ENCODE measurements around the gene ST6GALNAC5.
"Not testable (repeated sequence)": the region's sequence is repeated elsewhere in the genome, so short reads cannot be mapped to it uniquely, and the experiment has no call there.

Gene ST6GALNAC5

DNA sequence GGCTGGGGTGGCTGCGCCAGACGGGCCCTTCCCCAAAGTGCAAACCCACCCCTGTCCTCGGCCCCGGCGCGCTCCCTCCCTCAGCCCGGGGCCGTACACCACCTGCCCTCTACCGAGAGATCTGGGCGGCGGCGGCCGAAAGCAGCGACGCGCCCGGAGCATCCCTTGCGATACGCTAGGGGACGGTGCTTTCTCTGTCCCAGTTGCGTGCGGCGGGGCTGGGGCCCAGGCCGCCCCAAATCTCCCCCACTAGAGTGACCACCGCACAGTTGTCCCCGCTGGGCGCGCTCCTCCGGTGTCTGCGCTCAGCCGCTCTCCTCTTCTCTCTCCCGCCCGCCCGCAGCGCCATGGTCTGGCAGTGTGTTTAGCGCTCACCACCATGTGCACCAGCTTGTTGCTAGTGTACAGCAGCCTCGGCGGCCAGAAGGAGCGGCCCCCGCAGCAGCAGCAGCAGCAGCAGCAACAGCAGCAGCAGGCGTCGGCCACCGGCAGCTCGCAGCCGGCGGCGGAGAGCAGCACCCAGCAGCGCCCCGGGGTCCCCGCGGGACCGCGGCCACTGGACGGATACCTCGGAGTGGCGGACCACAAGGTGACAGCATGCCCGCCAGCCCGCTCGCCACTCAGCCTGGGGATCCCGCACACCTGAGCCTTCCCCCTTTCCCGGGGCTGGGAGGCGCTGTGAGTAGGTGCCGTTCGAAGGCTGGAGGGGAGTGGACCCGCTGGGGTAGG, 1.0 kb downstream of the ST6GALNAC5 start:
- peak; percentile 87 for DNase-seq

DNA sequence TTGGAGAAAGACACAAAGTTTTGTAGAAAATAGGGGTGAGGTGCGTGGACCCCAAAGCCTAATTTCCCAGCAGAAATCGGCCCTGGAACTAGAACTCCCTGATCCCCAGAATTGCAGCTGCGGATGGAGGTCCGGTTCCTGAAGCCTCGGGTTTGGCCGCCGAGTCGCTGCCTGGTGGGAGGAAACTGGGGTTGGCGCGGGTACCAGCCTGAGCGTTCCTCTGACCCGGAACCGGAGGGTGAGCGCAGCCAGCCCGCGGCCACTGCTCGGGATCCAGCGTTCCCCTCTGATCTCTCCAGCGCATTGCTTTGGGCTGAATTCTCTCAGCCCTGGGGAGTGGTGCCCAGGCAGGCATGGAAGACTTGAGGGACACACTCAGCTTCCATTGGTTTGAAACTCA, 1.6 kb downstream of the ST6GALNAC5 start:
- no peak for DNase-seq

DNA sequence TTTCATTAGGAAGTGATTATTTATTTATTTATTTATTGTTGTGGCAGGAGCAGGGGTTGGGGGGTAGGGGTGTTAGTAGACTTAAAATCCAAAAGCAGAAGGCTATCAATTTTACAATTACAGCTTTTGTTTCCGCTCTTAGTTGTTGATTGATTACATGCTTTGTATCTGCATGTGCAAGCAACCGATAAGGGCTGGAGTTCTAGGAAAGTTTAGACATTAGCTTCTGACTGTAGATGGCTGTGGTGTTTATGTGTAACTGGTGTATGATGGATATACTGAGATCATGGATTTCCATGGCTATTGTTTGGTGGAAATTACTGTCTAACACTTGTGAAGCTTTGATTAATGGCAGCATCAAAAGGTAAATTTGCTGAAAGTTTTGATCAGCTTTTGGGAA, 2.8 kb downstream of the ST6GALNAC5 start:
- DNase-seq: no peak

DNA sequence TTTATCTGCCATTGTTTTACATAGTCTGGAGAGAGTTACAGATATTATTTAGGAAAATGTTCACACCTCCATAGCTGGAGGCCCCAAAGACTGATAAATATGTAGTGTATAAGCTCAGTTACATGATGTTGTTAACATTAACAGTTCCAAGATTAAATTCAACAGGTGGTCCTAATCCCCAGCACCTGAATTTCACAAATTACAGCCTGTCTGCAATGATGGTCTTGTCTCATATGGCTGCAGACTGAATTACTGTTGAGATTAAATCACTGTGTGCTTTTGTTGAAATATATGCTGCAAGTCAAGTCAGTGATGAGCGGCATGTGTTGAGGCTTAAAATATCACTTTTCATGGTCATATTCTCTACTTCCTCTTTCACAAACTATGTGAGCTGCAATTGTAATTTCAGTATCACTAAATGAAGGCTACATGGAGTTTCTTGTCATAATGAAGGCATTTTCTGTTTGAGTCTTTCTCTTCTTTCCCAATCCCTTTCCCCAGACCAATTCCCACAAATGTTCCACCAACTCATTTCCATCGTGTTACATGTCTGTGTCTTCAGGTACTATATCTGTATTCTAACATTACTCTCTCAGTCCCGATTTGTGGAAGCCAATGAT, 4.2 kb downstream of the ST6GALNAC5 start:
- no peak for DNase-seq

DNA sequence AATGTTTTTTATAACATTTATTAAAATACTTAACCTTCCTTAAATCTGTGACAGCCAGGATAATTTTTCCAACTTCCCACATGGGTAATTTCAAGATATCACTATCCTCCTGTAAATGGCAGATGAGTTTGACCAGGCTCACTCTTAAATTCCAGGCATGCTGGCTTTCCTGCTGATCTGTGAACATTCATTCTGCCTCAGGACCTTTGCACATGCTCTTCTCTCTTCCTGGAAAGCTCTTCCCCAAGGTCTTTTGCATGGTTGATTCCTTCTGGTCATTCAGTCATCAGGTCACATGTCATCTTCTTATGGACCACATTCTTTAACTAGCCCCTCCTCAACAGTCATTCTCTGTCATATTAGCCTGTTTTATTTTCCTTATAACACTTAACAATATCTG, 5.7 kb downstream of the ST6GALNAC5 start:
- DNase-seq: no peak

DNA sequence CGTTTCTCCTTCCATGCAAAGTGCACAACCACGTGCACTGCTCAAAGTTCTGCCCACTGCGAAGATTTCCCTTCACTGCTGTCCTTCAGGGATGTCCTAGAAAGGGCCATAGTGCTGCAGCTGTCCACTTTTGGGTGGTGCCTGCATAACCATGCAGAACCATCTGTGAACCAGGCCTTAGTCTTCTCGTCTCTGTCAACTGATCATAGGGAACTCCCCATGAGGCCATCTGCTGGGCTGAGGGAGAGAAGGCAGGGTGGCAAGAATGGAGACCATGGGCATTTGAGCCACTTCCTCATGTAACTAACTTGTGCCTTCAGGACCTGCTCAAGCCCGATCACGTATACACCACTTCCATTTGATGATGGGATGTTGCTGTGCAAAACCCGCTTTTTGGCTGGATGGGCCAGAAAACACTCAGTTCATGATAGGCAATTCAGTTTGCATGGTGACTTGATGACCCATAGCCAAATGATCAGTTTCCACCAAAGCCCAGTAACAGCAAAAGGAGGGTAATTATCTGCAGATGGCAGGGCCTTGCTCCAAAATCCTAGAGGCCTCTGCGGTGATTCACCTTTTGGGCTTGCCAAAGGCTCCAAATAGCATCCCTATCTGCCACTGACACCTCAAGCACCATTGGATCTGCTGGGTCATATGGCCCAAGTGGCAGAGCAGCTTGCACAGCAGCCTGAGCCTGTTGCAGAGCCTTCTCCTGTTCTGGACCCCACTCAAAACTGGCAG, 9.5 kb downstream of the ST6GALNAC5 start:
- DNase-seq: no peak

DNA sequence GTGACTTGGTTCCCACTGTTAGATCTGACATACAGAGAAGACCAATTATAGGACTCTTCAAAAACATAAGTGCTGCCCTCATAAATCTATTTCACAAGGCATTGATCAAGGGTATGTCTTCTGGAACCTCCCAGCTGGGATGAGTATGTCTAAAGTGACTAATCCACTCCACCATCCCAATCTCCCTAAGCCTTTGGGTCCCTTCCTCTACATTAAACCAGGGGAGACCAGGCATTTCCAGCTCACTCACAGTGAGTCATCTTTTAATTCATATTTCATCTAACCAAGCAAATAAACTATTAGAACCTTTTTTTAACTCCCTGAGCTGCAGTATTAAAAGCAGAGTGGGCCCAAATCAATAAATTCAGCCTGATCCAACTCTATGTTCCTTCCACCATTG, 11.7 kb downstream of the ST6GALNAC5 start:
- not testable (repeated sequence) for DNase-seq

DNA sequence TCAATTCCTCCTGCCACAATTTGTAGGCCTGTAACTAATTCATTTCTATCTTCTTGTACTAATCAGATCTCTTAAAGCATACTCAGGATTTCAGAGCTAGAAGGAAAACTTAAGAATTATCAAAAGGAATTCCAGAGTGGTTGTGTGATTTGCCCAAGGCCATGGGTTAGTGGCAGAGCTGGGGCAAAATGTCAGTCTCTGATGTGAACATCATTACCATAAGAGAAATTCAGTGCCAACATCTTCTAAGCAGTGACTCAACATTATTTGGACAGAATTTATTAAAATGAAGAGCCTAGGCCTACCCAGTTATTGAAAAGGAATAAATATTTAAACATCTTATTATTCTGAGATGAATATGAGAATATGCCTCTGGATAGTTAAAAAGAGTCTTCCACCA, 14.5 kb downstream of the ST6GALNAC5 start:
- DNase-seq: no peak

DNA sequence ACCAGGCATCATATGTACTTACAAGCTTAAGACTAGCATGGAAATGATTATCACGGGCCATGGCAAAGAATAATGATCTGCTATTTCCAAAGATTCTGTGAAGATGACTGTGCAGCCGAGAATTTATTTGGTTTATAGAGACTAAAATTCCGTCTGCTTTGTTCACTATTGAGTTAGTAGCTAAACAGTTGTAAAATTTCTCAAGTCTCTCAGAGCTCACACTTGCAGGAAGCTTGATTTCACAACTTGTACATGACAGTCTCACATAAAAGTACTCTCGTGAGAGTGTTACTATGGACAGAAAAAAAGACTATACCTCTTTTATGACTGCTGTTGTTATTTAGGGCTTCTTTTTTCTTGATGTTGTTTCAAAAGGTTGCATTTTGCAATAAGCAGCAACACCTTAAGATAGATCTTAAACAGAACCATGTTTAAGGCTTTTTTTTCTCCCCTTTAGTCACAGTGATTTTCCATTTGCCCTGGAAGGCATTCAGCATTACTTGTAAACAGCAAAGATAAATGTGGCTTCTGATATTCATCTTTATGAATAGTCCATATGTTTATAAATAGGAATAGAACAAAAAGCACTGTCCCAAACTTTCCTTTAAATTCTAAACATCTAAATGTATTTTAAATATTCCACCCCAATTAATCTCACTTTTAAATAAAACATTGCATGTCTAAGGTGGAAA, 24.8 kb downstream of the ST6GALNAC5 start:
- no peak for DNase-seq

DNA sequence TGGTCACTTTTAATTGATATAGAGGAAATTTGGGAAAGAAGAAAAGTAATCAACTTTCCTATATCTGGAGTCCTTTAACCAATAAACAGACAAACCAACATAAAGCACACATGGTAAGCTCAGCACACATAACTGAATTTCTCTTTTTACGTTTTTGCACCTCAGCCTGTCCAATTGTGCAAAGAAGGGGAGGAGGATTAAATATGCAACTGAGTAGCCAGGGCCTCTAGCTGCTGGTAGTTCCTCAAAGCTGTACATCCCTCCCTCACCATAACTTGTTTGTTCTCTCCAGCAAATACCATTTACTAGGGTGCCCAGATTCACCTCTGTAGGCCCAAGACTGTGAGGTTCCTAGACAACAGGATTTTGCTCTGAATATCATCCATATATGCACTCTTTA, 25.4 kb downstream of the ST6GALNAC5 start:
- no peak for DNase-seq

DNA sequence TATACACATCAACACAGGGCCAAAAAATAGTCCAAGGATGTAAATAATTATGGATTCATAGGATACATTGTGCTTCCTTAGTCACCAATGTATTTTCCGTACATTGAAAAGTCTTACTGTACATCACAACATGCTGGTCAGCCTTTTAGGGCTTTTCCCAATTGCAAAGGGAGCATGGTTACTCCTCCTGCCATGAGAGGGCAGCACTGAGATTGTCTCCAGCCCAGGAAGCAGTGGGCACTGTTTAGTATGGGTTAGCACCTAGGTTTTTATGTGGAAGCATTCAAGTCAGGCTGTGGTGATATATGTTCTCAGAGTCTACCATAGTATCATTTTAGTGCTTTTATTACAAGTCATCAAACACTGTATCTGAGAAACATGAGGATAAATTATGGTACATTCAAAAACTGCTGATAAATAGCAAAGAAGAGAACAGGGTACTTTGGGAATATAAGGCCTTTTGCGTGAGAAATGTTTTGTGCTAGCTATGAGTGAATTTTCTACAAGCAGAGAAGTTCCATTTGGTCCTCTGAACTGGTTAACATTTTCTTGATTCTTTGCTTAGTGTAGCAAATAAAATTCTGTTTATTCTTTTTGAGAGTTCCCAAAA, 34.0 kb downstream of the ST6GALNAC5 start:
- no peak for DNase-seq

DNA sequence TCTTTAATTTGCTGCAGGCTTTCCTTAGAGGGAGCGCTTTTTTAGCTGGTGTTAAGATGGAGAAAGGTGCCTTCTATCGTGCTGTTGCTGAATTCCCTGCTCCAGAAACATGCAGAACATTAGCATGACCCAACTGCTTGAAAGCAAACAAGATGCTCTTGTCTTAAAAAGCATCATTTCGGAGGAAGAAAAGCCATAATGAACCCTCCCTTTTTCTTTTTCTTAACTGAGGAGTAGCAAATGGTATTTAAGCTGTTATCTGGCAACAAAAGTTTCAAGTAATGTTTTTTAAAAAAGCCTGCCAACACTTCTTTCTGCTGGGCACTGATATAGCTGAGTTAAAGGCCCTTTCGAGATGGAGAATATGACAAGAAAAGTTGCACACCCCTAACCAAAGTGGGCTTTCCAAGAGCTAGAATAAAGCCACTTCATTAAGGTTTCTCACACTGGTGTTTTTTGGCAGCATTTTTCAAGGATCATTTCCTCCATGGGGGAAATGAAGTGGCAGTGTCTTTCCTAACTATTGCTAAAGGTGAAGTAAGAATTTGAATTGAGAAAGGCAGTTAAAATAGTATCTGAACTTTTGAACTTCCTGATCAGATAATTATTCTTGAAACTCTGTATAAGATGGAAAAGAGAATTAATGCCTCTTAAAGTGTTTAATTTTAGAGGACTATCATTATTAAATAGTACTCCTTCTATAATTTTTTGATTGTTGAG, 38.8 kb downstream of the ST6GALNAC5 start:
- no peak for DNase-seq

DNA sequence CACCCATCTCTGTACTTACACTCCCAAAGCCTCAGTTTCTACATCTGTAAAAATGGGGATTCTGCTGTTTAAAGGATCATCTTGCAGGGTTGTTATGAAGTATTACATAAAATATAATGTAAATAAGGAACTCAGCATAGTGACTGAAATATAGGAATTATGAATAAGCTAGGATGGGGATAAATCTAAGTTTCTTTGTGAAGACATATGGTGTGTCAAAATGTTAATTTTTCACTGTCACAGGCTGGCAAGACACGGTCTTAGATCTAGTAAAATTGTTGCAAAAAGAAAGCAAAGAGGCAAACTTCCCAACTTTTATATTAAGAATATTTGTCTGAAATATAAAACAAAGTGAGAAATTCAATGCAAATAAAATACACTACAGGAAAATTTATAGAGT, 42.0 kb downstream of the ST6GALNAC5 start:
- DNase-seq: no peak

DNA sequence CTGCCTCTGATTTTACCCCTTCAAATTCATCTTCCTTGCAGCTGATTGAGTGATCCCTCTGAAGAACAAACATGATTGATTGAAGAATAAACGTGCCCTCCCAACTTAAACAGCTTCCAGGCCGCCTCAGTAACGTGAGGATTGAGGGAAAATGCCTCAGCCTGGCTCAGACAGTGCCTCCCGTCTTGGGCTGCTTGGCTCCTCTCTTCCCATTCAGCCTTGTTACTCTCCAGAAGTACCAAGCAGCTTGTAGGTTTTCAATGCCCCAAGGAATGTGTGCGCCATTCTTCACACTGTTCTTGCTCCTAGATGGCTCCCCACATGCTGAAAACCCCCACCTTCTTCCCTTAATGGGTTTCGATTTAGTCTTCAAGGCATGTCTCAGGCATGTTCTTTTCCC, 51.8 kb downstream of the ST6GALNAC5 start:
- DNase-seq: no peak

DNA sequence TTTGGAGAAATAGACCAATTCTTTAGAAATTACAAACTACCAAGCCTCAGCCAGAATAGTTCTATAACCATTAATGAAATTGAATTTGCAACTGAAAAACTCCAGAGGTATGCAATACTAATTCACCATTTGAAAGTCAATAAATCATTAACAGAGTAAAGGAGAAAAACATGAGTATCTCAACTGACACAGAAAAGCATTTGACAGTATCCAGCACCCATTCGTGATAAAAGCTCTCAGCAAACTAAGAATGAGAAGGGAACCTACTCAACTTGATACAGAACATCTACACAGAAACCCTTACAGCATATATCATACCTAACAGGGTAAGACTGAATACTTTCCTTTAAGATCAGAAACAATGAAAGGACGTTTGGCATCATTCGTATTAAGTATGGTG, 54.3 kb downstream of the ST6GALNAC5 start:
- no peak for DNase-seq

DNA sequence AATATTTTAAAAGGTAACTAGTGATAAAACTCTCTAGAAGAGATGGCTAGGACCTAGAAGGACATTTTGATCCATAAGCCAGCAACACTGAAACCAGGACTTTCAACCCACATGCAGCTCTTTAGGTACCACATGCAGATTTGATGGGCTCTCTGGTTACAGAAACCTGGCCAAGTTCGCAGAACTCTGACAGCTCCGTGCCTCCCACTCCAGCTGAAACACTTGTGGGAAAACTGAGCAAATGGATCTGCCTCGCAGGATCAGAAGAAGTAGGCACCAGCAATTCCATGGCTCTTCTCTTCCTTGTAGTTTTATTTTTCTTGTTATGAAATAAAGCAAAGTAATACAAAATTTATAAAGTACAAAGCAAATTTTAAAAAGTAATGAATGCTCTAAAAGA, 58.5 kb downstream of the ST6GALNAC5 start:
- no peak for DNase-seq

DNA sequence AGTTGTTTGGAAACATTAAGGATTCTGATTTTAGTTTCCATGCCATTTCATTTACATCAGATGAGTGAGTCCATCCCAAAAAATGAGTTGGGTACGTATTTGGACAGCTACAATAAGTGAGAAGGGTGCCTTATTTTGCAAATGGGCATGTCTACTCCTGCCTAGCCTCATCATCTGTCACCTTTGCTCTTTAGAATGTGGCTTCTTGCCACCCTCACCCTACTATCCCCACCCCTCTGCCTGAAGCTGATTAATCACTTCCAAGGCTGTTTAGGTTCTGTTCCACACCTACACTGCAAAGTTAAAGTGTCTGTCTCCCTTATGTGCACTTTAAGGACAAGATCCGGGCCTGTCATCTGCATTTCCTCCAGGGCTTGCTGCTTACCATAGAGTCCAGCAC, 61.2 kb downstream of the ST6GALNAC5 start:
- DNase-seq: no peak

DNA sequence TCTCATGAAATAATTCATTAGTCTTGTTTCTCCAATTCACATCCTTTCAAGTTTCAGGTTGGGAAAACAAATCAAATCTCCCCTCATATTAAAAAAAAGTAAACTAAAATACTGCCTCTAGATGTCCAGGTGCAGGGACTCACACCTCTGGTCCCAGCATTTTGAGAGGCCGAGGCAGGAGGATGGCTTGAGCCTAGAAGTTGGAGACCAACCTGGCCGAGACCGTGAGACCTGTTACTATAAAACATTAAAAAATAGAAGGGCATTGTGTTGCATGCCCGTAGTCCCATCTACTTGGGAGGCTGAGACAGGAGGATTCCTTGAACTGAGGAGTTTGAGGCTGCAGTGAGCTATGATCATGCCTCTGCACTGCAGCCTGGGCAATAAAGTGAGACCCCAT, 61.9 kb downstream of the ST6GALNAC5 start:
- DNase-seq: no peak

DNA sequence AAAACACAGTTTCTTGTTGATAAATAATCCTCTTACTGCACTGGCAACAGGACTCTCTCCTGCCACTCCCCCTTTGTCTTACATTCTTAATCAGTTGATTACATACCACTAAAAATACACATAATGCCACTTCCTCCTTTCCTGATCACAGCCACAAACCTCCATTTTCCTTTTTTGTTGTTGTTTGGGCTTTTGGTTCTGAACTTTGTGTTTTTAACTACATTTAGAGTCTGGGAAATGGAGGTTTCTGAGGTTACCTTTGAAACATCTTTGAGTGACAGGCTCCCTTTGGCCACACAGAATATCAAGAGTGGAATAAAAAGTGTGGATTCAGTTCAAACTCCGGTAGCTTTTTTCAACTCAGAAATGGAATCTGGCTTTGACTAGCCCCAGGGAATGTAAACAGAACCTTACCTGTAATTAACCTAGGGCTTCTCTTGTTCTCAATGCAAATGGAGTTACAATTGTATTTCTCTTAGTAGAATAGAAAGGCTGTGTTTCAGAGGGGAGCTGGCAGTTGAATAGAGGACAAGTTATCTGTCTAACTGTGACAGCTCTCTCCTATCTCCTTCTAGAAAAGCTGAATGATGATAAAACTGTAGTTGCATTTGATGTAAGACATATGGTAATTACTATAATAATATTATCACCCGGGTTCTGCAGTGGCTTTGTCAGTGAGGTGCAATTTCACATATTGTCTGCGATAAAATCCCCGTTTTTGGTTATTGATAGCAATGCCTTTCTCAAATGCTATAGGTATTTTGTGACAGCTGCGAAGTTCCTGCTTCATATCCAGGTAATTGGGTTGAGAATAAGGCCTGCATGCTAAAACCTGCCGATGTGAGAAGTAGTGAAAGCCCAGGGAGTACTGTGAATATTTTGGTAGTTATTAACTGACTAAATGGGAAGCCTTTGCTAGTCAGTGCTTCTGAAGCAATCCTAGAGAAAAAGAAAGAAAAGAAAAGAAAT, 66.9 kb downstream of the ST6GALNAC5 start:
- DNase-seq: no peak

DNA sequence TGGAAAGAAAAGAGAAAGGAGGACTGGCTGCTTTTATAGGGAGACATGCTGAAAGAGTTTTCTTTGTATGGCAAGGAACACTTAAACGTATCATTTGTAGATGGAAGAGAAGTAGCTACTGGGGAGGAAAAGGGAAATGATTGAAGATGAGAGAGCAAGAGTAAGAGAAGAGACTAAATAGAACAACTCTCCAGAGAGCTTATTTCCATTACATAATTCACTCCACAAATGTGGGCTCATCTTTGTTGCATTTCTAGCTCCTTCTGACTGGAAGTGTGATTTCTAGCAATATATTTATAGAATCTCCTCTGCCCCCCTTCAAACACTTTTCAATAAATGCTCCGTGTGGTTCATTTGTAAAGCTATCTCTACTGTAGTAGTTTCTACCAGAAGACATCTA, 71.0 kb downstream of the ST6GALNAC5 start:
- no peak for DNase-seq

Measured in NCI-H510A treated with DMSO at 0.1 percent for 48 hours (cell line).